Right hindlimb (tissue), 1 donor: Measurements from ENCODE around the gene AOC3.
"Not testable (repeated sequence)": the region's sequence is repeated elsewhere in the genome, so short reads cannot be mapped to it uniquely, and the experiment has no call there.

Source experiments
- DNase-seq: peaks from one replicate; pipeline ENCODE4 v3.0.0-alpha.2; 2018

AOC3 gene

GRCh38 chr17:42867694-42868261 lies 16.8 kb downstream of the AOC3 start:
- DNase-seq = not testable (repeated sequence)

- DNase-seq = no peak
Observed at GRCh38 chr17:42868338-42868737, 17.3 kb downstream of the AOC3 start.

GRCh38 chr17:42871647-42872046 lies 20.6 kb downstream of the AOC3 start:
- DNase-seq = no peak

GRCh38 chr17:42872251-42872965 lies 21.4 kb downstream of the AOC3 start:
- no peak for DNase-seq

GRCh38 chr17:42873315-42873714 lies 22.3 kb downstream of the AOC3 start:
- DNase-seq = no peak

GRCh38 chr17:42873932-42874695 lies 23.1 kb downstream of the AOC3 start:
- DNase-seq = not testable (repeated sequence)

- DNase-seq = no peak
Observed at GRCh38 chr17:42877037-42877436, 26.0 kb downstream of the AOC3 start.

- DNase-seq = no peak
Observed at GRCh38 chr17:42878123-42878880, 27.3 kb downstream of the AOC3 start.

- DNase-seq = no peak
Observed at GRCh38 chr17:42878924-42879595, 28.1 kb downstream of the AOC3 start.

- peak; percentile 34 for DNase-seq
Observed at GRCh38 chr17:42879596-42879985, 28.6 kb downstream of the AOC3 start.

GRCh38 chr17:42880776-42881310 lies 29.8 kb downstream of the AOC3 start:
- no peak for DNase-seq

GRCh38 chr17:42881706-42882105 lies 30.7 kb downstream of the AOC3 start:
- not testable (repeated sequence) for DNase-seq

- DNase-seq = no peak
Observed at GRCh38 chr17:42882166-42882565, 31.2 kb downstream of the AOC3 start.

GRCh38 chr17:42883802-42884558 lies 33.0 kb downstream of the AOC3 start:
- DNase-seq = no peak

- DNase-seq = not testable (repeated sequence)
Observed at GRCh38 chr17:42885806-42886205, 34.8 kb downstream of the AOC3 start.

- DNase-seq = no peak
Observed at GRCh38 chr17:42886283-42887176, 35.5 kb downstream of the AOC3 start.

- no peak for DNase-seq
Observed at GRCh38 chr17:42889809-42890208, 38.8 kb downstream of the AOC3 start.

- DNase-seq = peak; percentile 78
Observed at GRCh38 chr17:42891539-42892152, 40.6 kb downstream of the AOC3 start.

- DNase-seq = peak; percentile 46
Observed at GRCh38 chr17:42893359-42893758, 42.4 kb downstream of the AOC3 start.
